ENCODE results near the gene ITGA11.

DNA sequence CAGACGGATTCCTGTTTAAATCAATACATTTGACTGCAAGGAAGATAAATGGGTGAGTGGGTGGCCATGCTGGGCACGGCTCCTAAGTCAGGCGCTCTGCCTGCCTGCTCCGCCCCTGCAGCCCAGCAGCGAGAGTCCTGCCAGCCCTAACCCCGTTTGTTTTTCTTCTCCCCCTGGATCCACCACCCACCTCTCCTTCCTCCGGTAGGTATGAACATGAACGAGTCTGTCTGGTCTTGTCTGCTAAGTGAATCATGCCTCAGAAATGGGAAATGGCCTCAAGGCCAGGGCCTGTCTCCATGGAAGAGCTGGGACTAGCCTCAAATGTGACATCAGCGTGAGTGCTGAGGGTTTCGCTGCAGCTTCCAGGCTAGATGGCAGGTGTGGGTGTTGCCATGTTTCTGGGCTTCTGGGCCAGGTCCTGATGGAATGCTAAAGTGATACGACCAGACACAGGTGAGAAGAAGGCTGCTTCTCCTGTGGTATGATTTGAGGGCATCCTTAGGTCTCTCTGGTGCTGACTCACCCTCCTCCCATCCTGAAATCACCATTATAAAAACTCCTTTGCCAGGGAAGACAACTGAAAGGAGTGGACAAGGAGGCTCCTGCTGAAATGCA is 160.0 kb downstream of the ITGA11 start:
- TF ChIP-seq, protein P1, sequence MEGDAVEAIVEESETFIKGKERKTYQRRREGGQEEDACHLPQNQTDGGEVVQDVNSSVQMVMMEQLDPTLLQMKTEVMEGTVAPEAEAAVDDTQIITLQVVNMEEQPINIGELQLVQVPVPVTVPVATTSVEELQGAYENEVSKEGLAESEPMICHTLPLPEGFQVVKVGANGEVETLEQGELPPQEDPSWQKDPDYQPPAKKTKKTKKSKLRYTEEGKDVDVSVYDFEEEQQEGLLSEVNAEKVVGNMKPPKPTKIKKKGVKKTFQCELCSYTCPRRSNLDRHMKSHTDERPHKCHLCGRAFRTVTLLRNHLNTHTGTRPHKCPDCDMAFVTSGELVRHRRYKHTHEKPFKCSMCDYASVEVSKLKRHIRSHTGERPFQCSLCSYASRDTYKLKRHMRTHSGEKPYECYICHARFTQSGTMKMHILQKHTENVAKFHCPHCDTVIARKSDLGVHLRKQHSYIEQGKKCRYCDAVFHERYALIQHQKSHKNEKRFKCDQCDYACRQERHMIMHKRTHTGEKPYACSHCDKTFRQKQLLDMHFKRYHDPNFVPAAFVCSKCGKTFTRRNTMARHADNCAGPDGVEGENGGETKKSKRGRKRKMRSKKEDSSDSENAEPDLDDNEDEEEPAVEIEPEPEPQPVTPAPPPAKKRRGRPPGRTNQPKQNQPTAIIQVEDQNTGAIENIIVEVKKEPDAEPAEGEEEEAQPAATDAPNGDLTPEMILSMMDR (IDR thresholded peaks at IDR 0.05; ENCODE audit: insufficient read depth, low read depth, low read length): no peak
- TF ChIP-seq EZH2 (IDR thresholded peaks at IDR 0.05; ENCODE audit: insufficient read depth, low read length): no peak
